Mesenchymal stem cell (in vitro differentiated cells and primary cell): ENCODE results near the gene CHRND.

Experiments used
- DNase-seq: peaks from one replicate; pipeline ENCODE4 v3.0.0-alpha.2; 2013
- H2AFZ ChIP-seq: one replicate; pipeline ENCODE4 v1.6.1; 2013; ENCODE audit warnings: low read depth, mild to moderate bottlenecking, control low read depth, inconsistent platforms, low read length, moderate library complexity
- H2AK5ac ChIP-seq: 2 replicates; pipeline ENCODE4 v1.6.1; 2013; ENCODE audit warnings: low read length, moderate library complexity, mild to moderate bottlenecking, inconsistent platforms; ENCODE audit not compliant: severe bottlenecking
- H2BK120ac ChIP-seq: one replicate; pipeline ENCODE4 v1.6.1; 2013; ENCODE audit warnings: low read depth, mild to moderate bottlenecking, inconsistent platforms, low read length, moderate library complexity
- H2BK12ac ChIP-seq, 2 experiments: one replicate each; pipeline ENCODE4 v1.6.1; 2013; ENCODE audit warnings: inconsistent platforms in 2 of 2, low read length in 2 of 2, mild to moderate bottlenecking in 2 of 2, moderate library complexity in 2 of 2, control low read depth in 1 of 2
- H2BK15ac ChIP-seq: one replicate; pipeline ENCODE4 v1.6.1; 2013; ENCODE audit warnings: mild to moderate bottlenecking, low read depth, inconsistent platforms; ENCODE audit not compliant: poor library complexity, severe bottlenecking
- H2BK5ac ChIP-seq: 2 replicates; pipeline ENCODE4 v1.6.1; 2013; ENCODE audit warnings: low read depth, mild to moderate bottlenecking, low read length, control low read depth, inconsistent platforms; ENCODE audit not compliant: poor library complexity, severe bottlenecking
- H3K14ac ChIP-seq, 2 experiments: one replicate each; pipeline ENCODE4 v1.6.1; 2013; ENCODE audit warnings: inconsistent platforms in 2 of 2, low read length in 2 of 2, control low read depth in 1 of 2, mild to moderate bottlenecking in 1 of 2, moderate library complexity in 1 of 2
- H3K18ac ChIP-seq, 2 experiments: one replicate each; pipeline ENCODE4 v1.6.1; 2013; ENCODE audit warnings: inconsistent platforms in 2 of 2, low read length in 2 of 2, control low read depth in 1 of 2, low read depth in 1 of 2, mild to moderate bottlenecking in 1 of 2
- H3K23ac ChIP-seq, 2 experiments: one replicate each; pipeline ENCODE4 v1.6.1; 2013; ENCODE audit warnings: inconsistent platforms in 2 of 2, low read length in 2 of 2, mild to moderate bottlenecking in 2 of 2, moderate library complexity in 2 of 2, control low read depth in 1 of 2
- H3K27ac ChIP-seq: 2 replicates; pipeline ENCODE4 v1.5.1; 2013; ENCODE audit warnings: mild to moderate bottlenecking, moderate library complexity, low read length, control low read depth, inconsistent platforms; ENCODE audit not compliant: poor library complexity, severe bottlenecking
- H3K27me3 ChIP-seq, 2 experiments: 2 replicates each; pipeline versions ENCODE4 v1.6.1 to v1.7.0; 2013; ENCODE audit warnings: low read length in 2 of 2, mild to moderate bottlenecking in 2 of 2, moderate library complexity in 2 of 2, control low read depth in 1 of 2, inconsistent platforms in 1 of 2; ENCODE audit not compliant: control insufficient read depth in 1 of 2, insufficient read depth in 1 of 2
- H3K36me3 ChIP-seq, 2 experiments: 2 replicates each; pipeline versions ENCODE4 v1.6.1 to v1.7.0; 2013; ENCODE audit warnings: low read length in 2 of 2, control low read depth in 1 of 2, inconsistent platforms in 1 of 2, low read depth in 1 of 2, mild to moderate bottlenecking in 1 of 2; ENCODE audit not compliant: insufficient read depth in 2 of 2, control insufficient read depth in 1 of 2
- H3K4ac ChIP-seq, 2 experiments: one replicate each; pipeline ENCODE4 v1.6.1; 2013; ENCODE audit warnings: inconsistent platforms in 2 of 2, low read length in 2 of 2, mild to moderate bottlenecking in 2 of 2, moderate library complexity in 2 of 2, control low read depth in 1 of 2, low read depth in 1 of 2
- H3K4me1 ChIP-seq: 2 replicates; pipeline ENCODE4 v1.6.1; 2013; ENCODE audit warnings: low read depth, low read length, control low read depth; ENCODE audit not compliant: control insufficient read depth, insufficient read depth
- H3K4me2 ChIP-seq: 2 replicates; pipeline ENCODE4 v1.6.1; 2013; ENCODE audit warnings: low read length, mild to moderate bottlenecking, inconsistent platforms; ENCODE audit not compliant: poor library complexity, severe bottlenecking
- H3K4me3 ChIP-seq, 2 experiments: 2 replicates each; pipeline versions ENCODE4 v1.5.1 to v1.7.0; 2013; ENCODE audit warnings: low read length in 2 of 2, mild to moderate bottlenecking in 2 of 2, control low read depth in 1 of 2, low read depth in 1 of 2; ENCODE audit not compliant: insufficient read depth in 1 of 2
- H3K79me1 ChIP-seq: replicated peaks from 2 replicates; pipeline ENCODE4 v1.6.1; 2013; ENCODE audit warnings: mild to moderate bottlenecking, control low read depth, low read length, inconsistent platforms; ENCODE audit not compliant: poor library complexity, severe bottlenecking
- H3K9ac ChIP-seq: 2 replicates; pipeline ENCODE4 v1.7.0; 2013; ENCODE audit warnings: mild to moderate bottlenecking, low read length, moderate library complexity
- H3K9me3 ChIP-seq: 2 replicates; pipeline ENCODE4 v1.7.0; 2013; ENCODE audit warnings: mild to moderate bottlenecking, low read length; ENCODE audit not compliant: control insufficient read depth
- H4K8ac ChIP-seq: one replicate; pipeline ENCODE4 v1.6.1; 2013; ENCODE audit warnings: inconsistent platforms, mild to moderate bottlenecking, low read length, moderate library complexity
- H4K91ac ChIP-seq: one replicate; pipeline ENCODE4 v1.6.1; 2013; ENCODE audit warnings: mild to moderate bottlenecking, low read length, inconsistent platforms
- WGBS: methylation state at CpG from one replicate; pipeline ENCODE4 v1.1.7; 2013; ENCODE audit warnings: mixed read lengths; 5-methylcytosine and 5-hydroxymethylcytosine counted together

The CHRND gene

DNA sequence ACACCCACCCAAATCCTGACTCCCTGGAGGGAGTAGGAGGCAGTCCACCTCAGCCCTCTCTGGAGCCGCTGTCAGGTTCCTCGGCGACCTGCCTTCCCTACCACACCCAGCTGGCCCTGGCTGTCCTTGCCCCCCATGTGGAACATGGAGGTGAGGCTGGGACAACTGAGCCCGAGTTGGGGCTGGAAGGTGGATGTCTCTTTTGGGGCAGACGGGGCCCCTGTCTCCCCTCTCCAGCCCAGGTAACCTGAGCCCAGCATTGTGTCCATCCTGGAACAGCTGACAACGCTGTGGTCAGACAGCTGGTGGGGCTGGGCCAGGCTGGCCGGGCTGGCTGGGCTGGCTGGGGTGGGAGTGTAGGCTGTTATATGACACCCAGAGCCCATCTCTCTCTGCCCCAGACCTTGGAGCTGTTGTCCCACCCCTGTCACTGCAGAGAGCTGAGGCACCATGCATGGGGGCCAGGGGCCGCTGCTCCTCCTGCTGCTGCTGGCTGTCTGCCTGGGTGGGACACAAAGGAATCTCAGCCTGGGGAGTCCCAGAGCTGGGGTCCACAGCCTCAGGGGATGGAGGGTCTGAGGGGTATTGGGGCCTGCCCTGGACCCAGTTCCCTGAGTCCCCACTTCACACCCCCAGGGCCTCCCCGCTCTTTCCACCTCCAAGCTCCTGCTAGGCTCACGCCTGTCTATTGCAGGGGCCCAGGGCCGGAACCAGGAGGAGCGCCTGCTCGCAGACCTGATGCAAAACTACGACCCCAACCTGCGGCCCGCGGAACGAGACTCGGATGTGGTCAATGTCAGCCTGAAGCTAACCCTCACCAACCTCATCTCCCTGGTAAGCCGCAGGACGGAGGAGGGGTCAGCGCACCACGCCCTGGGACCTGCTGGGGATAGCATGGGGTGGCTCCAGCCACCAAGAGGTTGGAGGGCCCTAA, 13.6 kb downstream of the CHRND start, which contains the start of gene CHRNG:
TSS of gene CHRNG (plus strand) at position 395 of the 934 bp plus-strand sequence. CDS start at position 451, 56 bp downstream.
- Histone ChIP-seq H2BK15ac (peak within 1 kb of the TSS; percentile 27), H3K18ac (no peak within 1 kb of the TSS), H3K14ac (peak within 1 kb of the TSS in 1 of 2 experiments; percentile 19), H3K4me1 (peaks cover 6% of the 10 kb centered on the region), H3K4me2 (no peak within 1 kb of the TSS), H3K23ac (no peak within 1 kb of the TSS), H3K27ac (no peak within 1 kb of the TSS), H2AFZ (no peak within 1 kb of the TSS), H2BK120ac (no peak within 1 kb of the TSS), H3K36me3 (peaks cover 0 to 14% of the 10 kb centered on the region in 2 experiments), H3K9me3 (peaks cover 11% of the 10 kb centered on the region), H3K27me3 (peaks cover 21 to 53% of the 10 kb centered on the region in 2 experiments), H4K91ac (peak within 1 kb of the TSS; percentile 11), H2BK12ac (no peak within 1 kb of the TSS), H3K4me3 (no peak within 1 kb of the TSS), H2BK5ac (no peak within 1 kb of the TSS), H2AK5ac (no peak within 1 kb of the TSS), H3K9ac (no peak within 1 kb of the TSS), H3K4ac (no peak within 1 kb of the TSS), H4K8ac (no peak within 1 kb of the TSS), H3K79me1 (peaks cover 7% of the 10 kb centered on the region)
- WGBS = 89% methylated on average over 14 of the region's 23 CpGs
- no peak for DNase-seq

DNA sequence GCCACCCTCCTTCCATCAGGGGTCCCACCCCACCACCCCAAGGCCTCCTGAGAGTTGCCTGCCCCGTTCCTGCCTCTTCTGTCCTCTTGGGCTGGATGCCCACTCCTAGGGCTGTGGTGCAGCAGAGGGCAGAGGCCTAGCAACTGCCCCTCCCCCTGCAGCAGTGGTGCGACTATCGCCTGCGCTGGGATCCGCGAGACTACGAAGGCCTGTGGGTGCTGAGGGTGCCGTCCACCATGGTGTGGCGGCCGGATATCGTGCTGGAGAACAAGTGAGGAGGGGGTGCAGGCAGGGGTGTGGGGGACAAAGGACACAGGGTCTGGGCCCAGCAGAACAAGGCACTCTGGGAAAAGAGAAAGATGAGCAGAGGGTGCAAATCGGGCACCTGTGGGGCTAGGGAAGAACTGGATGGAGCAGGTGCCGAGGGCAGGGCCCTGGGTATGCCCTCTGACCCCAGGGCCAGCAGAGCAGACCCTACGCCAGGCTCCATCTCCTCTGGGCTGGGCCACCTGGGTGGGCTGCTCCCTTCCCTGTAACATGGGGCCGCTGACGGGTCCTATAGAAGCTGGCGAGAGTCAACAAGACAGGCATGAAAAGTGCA, 14.6 kb downstream of the CHRND start:
- Histone ChIP-seq H3K4me2 (no peak overlapping the region), H2BK120ac (no peak overlapping the region), H3K18ac (no peak overlapping the region), H3K4me3 (no peak overlapping the region), H2AK5ac (no peak overlapping the region), H3K36me3 (peaks cover 0 to 17% of the 10 kb centered on the region in 2 experiments), H2BK15ac (no peak overlapping the region), H3K4ac (no peak overlapping the region), H2BK5ac (no peak overlapping the region), H4K8ac (no peak overlapping the region), H3K27me3 (peaks cover 21 to 47% of the 10 kb centered on the region in 2 experiments), H3K9me3 (peaks cover 11% of the 10 kb centered on the region), H3K14ac (no peak overlapping the region), H2AFZ (no peak overlapping the region), H3K4me1 (peaks cover 7% of the 10 kb centered on the region), H2BK12ac (no peak overlapping the region), H4K91ac (peak overlapping the region; percentile 11), H3K23ac (no peak overlapping the region), H3K79me1 (peaks cover 13% of the 10 kb centered on the region), H3K9ac (no peak overlapping the region), H3K27ac (no peak overlapping the region)
- DNase-seq = no peak
- 96% methylated on average over 16 of the region's 17 CpGs for WGBS

DNA sequence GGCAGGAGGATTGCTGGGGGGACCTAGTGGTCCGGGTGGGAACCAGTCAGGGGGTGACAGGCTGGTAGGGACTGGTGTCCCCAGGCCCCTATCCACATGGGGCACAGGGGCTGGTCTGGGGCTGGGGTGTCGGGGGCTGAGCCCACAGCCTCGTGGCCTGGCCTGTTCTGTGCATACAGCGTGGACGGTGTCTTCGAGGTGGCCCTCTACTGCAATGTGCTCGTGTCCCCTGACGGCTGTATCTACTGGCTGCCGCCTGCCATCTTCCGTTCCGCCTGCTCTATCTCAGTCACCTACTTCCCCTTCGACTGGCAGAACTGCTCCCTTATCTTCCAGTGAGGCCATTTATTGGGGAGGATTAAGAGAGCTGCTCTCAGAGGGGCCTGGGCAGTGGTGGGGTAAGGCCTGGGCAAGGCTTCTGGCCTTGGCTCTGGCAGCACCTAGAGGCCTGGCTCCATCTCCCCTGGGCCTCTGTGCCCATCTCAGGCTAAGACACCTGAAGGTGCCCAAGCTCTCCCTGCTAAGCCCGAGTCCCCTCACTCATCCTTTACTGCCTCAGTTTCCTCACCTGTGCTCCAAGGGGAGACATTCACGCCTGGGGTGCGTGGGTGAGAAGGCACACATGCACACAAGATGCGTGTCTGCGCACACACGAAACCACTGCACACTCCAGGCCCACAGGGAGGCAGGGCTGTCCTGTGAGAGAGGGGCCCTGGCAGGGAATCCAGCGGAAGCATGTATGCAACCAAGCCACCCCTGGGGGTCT, 15.4 kb downstream of the CHRND start:
- no peak overlapping the region for H3K4ac ChIP-seq

More for the DNA sequence above, 15.4 kb downstream of the CHRND start:
- no peak overlapping the region for H2AK5ac ChIP-seq
- H3K27me3 ChIP-seq = peaks cover 17 to 43% of the 10 kb centered on the region in 2 experiments
- H3K36me3 ChIP-seq = peaks cover under 1 to 22% of the 10 kb centered on the region in 2 experiments
- H2BK15ac ChIP-seq = no peak overlapping the region
- peaks cover 20% of the 10 kb centered on the region for H3K79me1 ChIP-seq
- no peak overlapping the region for H4K91ac ChIP-seq
- H3K14ac ChIP-seq = no peak overlapping the region
- no peak overlapping the region for H3K27ac ChIP-seq
- no peak overlapping the region for H3K4me2 ChIP-seq
- no peak overlapping the region for H2AFZ ChIP-seq
- H3K4me1 ChIP-seq = peaks cover 8% of the 10 kb centered on the region
- H2BK120ac ChIP-seq = no peak overlapping the region
- WGBS = 94% methylated on average over 13 of the region's 19 CpGs
- no peak overlapping the region for H4K8ac ChIP-seq
- DNase-seq = no peak
- no peak overlapping the region for H2BK5ac ChIP-seq
- H3K18ac ChIP-seq = no peak overlapping the region
- H3K4me3 ChIP-seq = no peak overlapping the region
- H3K23ac ChIP-seq = no peak overlapping the region
- no peak overlapping the region for H2BK12ac ChIP-seq
- H3K9ac ChIP-seq = no peak overlapping the region
- H3K9me3 ChIP-seq = peaks cover 2% of the 10 kb centered on the region
